Breast epithelium (tissue), 4 donors: ENCODE measurements around the gene DELE1. TPM values are rescaled to one million over a fixed set of nuclear protein-coding genes. Genes with fewer than 3 reads are reported as not detected.

Source experiments
- DNase-seq, 2 donors: peaks; one replicate each; pipeline ENCODE4 v3.0.0-alpha.2; 2019; ENCODE audit warnings: low spot score in 2 of 2
- H3K27ac ChIP-seq, 2 donors: fragments of 200-600 bp; sonication (generic) in 1 of 2; one replicate each; pipeline ENCODE4 v1.5.1; 2016 to 2019; ENCODE audit warnings: mild to moderate bottlenecking in 1 of 2
- H3K27me3 ChIP-seq, 2 donors: fragments of 200-600 bp; sonication (generic) in 1 of 2; one replicate each; pipeline versions ENCODE4 v1.5.1 to v1.6.0; 2017 to 2019; ENCODE audit warnings: control low read depth in 1 of 2, mild to moderate bottlenecking in 1 of 2
- H3K36me3 ChIP-seq: fragments of 200-600 bp; one replicate; pipeline ENCODE4 v1.5.1; 2019
- H3K4me1 ChIP-seq, 2 donors: fragments of 200-600 bp; sonication (generic); one replicate each; pipeline ENCODE4 v1.5.1; 2016 to 2019; ENCODE audit warnings: control low read depth in 1 of 2
- H3K4me3 ChIP-seq, 3 donors: fragments of 200-600 bp; sonication (generic); 1 replicate in 2 of 3; 2 replicates in 1 of 3; pipeline ENCODE4 v1.5.1; 2016 to 2019; ENCODE audit warnings: mild to moderate bottlenecking in 3 of 3, moderate library complexity in 2 of 3
- H3K9me3 ChIP-seq, 2 donors: fragments of 200-600 bp; sonication (generic) in 1 of 2; one replicate each; pipeline ENCODE4 v1.5.1; 2016 to 2019; ENCODE audit warnings: control low read depth in 1 of 2
- CTCF ChIP-seq, 3 donors: fragments of 450-650 bp; IDR thresholded peaks; one replicate each; pipeline ENCODE4 v1.5.1; 2016 to 2017; ENCODE audit warnings: antibody characterized with exemption in 3 of 3, mild to moderate bottlenecking in 3 of 3, moderate library complexity in 3 of 3
- POLR2A ChIP-seq: fragments of 450-650 bp; IDR thresholded peaks from one replicate; pipeline ENCODE4 v1.6.1; 2016; ENCODE audit warnings: antibody characterized with exemption, mild to moderate bottlenecking, moderate library complexity
- POLR2AphosphoS5 ChIP-seq, 3 donors: sonication (generic); formaldehyde crosslinking; IDR thresholded peaks; one replicate each; pipeline ENCODE4 v1.6.1; 2017; ENCODE audit warnings: antibody characterized with exemption in 3 of 3
- intact Hi-C: fragments of 100-400 bp; cut with DNase I; formaldehyde crosslinking; loops from one replicate; pipeline ENCODE4 v1.15.1; 2023; ENCODE audit warnings: low total_unique reads
- total RNA-seq, 3 donors: library from RNA; depleted of rRNA; stranded (reverse); fragments of >200 nt; gene quantifications; one replicate each; pipeline ENCODE4 v1.1.0, GENCODE V29; 2016

The DELE1 gene
- total RNA-seq, 3 donors from 2014 or later = 74.6 to 95.1 (median 76.7) TPM

DNA sequence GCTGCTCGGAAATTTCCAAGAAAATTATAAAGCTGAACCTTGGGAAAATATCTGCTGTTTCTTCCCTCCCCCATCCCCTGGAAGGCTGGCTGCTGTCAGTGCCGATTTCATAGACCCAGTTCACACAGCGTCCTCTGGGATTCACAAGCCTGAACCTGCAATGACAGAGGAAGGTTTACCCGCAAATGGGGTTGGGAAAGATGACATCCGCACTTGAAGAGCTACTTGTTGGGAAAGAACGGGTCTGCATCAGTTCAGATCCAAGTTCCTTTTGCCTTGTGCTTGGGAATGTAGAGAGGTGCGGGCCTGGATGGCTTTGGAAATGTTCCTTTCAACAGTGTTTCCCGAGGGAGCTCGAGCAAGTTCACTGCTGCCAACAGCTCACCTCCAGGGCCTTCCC is 20.4 kb downstream of the DELE1 start:
- no peaks in the 10 kb centered on the region for H3K4me1 ChIP-seq
- DNase-seq = no peak
- H3K27ac ChIP-seq = peak overlapping the region in 1 of 2 donors; percentile 29
- H3K9me3 ChIP-seq = no peaks in the 10 kb centered on the region
- intact Hi-C loops = no loop called here
- TF ChIP-seq CTCF (IDR thresholded peaks at IDR 0.05) = no peak
- no peak overlapping the region for H3K4me3 ChIP-seq
- no peaks in the 10 kb centered on the region for H3K36me3 ChIP-seq
- H3K27me3 ChIP-seq = no peaks in the 10 kb centered on the region

- Histone ChIP-seq H3K4me3 (no peak overlapping the region), H3K27me3 (no peaks in the 10 kb centered on the region), H3K27ac (peak overlapping the region in 1 of 2 donors; percentile 12), H3K9me3 (no peaks in the 10 kb centered on the region), H3K36me3 (no peaks in the 10 kb centered on the region), H3K4me1 (no peaks in the 10 kb centered on the region)
- no peak for DNase-seq
- TF ChIP-seq CTCF (IDR thresholded peaks at IDR 0.05) = no peak
- TF ChIP-seq POLR2A = no peak
- TF ChIP-seq POLR2AphosphoS5 (IDR thresholded peaks at IDR 0.05) = no peak
- intact Hi-C loops = loop anchor here (1.0 kb wide), 1 partner anchor 43 kb away; no protein-coding TSS in a partner anchor
These were observed 21.9 kb downstream of the DELE1 start for GRCh38 chr5:141945511-141946051.

GRCh38 chr5:141947316-141947715 is 23.6 kb downstream of the DELE1 start:
- Histone ChIP-seq H3K27me3 (no peaks in the 10 kb centered on the region), H3K27ac (no peak overlapping the region), H3K9me3 (no peaks in the 10 kb centered on the region), H3K4me1 (no peaks in the 10 kb centered on the region), H3K4me3 (no peak overlapping the region), H3K36me3 (no peaks in the 10 kb centered on the region)
- DNase-seq = no peak
- no peak for TF ChIP-seq POLR2AphosphoS5 (IDR thresholded peaks at IDR 0.05)
- intact Hi-C loops = no loop called here

GRCh38 chr5:141948812-141949211 is 25.1 kb downstream of the DELE1 start:
- H3K4me1 ChIP-seq = no peaks in the 10 kb centered on the region
- intact Hi-C loops = no loop called here
- H3K27ac ChIP-seq = no peak overlapping the region
- DNase-seq = no peak
- no peak for TF ChIP-seq POLR2A
- no peak for TF ChIP-seq CTCF (IDR thresholded peaks at IDR 0.05)
- no peak for TF ChIP-seq POLR2AphosphoS5 (IDR thresholded peaks at IDR 0.05)
- H3K9me3 ChIP-seq = no peaks in the 10 kb centered on the region
- no peaks in the 10 kb centered on the region for H3K36me3 ChIP-seq
- no peak overlapping the region for H3K4me3 ChIP-seq
- no peaks in the 10 kb centered on the region for H3K27me3 ChIP-seq

DNA sequence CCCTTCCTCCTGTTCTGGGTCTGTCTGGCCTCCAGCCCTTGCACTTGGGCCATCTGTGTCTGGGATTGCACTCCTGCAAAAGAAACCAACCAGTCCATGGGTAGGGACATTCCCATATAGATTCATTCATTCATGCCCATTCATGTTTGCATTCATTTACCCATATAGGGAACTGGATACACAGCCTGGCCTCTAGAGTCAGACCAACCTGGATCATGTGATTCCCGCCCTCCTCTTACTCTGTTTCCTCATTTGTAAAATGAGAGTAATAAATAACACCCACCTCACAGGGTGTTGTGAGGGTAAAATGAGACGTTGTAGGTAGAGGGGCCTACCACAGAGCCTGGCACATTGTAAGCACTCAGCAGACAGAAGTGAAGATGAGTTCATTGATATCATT is 25.8 kb downstream of the DELE1 start:
- intact Hi-C loops = no loop called here
- Histone ChIP-seq H3K27ac (no peak overlapping the region), H3K27me3 (no peaks in the 10 kb centered on the region), H3K4me3 (no peak overlapping the region), H3K9me3 (no peaks in the 10 kb centered on the region), H3K36me3 (no peaks in the 10 kb centered on the region), H3K4me1 (no peaks in the 10 kb centered on the region)
- no peak for DNase-seq
- TF ChIP-seq CTCF (IDR thresholded peaks at IDR 0.05) = no peak
- no peak for TF ChIP-seq POLR2A
- TF ChIP-seq POLR2AphosphoS5 (IDR thresholded peaks at IDR 0.05) = no peak
